ENCODE data around the gene TBL1X.

TBL1X gene

DNA sequence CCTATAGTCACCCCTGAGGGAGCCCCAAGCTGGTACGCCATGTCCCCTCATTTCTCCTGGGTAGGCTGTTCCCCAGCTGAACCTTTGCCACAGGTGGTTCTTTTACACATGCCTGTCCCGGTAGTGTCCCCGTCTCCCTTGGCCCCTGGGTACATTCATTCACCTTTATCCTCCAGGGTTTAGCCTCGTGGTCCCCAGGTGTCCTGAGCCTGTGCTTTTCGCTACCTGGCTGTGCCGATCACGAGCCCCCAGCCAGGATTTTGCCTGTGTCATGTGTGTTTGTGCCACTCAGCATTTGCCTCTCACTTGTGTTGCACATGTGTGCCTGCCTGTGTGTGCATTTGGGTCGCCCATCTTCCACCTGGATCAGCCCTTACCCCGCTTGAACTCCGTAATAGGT lies 243.2 kb downstream of the TBL1X start:
- no peak for TF ChIP-seq ZFX (IDR thresholded peaks at IDR 0.05; ENCODE audit: borderline replicate concordance)
- H3K27ac ChIP-seq, result no peak overlapping the region

- TF ChIP-seq CTCF (IDR thresholded peaks at IDR 0.05), result peak; percentile 85
- no peak for TF ChIP-seq ZFX (IDR thresholded peaks at IDR 0.05; ENCODE audit: borderline replicate concordance)
These were observed 244.2 kb downstream of the TBL1X start for GRCh38 chrX:9708923-9709553.

DNA sequence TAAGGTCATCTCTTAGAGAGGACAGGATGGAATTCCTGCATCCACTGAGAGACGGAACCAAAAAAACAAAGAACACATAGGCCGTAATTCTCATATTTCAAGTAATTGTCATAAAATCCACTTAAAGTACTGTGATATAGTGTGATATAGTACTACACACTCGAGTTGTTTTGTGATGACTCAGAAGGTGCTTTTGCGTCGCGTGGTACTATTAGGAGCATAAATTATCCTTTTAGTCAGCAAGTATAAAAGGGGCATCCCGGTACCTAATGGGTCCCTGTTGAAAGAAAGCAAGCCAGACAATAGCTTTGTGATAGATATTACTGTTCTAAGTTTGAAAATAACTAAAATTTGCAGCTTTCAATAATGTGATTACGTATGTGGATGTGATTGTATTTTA lies 245.5 kb downstream of the TBL1X start:
- TF ChIP-seq ZFX (IDR thresholded peaks at IDR 0.05; ENCODE audit: borderline replicate concordance), result no peak
- TF ChIP-seq CTCF (IDR thresholded peaks at IDR 0.05), result no peak
- H3K27ac ChIP-seq, result no peak overlapping the region

More at GRCh38 chrX:9708923-9709553, 244.2 kb downstream of the TBL1X start:
- H3K27ac ChIP-seq, result no peak overlapping the region

GRCh38 chrX:9717376-9717775 lies 252.5 kb downstream of the TBL1X start:
- H3K27ac ChIP-seq, result no peak overlapping the region
- TF ChIP-seq CTCF (IDR thresholded peaks at IDR 0.05) (no peak), ZFX (IDR thresholded peaks at IDR 0.05; ENCODE audit: borderline replicate concordance) (no peak)

DNA sequence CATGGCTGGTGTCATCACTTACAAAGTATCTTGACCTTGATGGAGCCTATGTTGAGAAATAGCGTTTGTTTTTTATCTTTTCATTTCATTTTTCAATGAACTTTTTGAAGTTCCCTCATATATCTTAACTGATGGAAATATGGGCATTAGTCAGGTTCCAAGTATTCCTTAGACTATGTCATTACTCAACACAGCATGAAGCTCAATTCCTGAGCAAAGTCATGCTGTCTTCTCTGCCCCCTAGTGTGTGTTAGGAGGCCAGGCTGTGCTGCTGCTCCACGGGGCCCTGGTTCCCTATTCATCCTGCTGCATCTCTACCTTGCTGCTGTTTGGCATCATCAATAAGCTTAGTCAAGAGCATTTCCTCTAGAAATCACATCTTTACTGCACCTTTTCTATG lies 259.9 kb downstream of the TBL1X start:
- TF ChIP-seq ZFX (IDR thresholded peaks at IDR 0.05; ENCODE audit: borderline replicate concordance), result no peak
- TF ChIP-seq CTCF (IDR thresholded peaks at IDR 0.05), result no peak
- H3K27ac ChIP-seq, result no peak overlapping the region

DNA sequence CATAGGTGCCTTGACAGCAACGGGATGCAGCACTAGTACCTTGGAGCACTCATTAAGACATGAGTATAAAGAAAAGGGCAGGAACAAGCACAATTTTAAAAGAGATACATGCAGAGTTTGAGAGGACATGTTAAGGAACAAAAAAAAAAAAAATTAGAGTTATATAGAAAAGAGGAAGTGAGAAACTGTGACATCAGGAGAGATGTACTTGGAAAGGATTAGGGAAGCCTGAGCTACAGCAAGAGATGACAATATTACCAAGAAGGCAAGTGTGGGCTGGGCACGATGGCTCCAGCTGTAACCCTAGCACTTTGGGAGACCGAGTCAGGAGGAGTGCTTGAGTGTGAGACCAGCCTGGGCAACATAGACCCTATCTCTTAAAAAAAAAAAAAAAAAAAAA lies 263.4 kb downstream of the TBL1X start:
- no peak for TF ChIP-seq CTCF (IDR thresholded peaks at IDR 0.05)
- TF ChIP-seq ZFX (IDR thresholded peaks at IDR 0.05; ENCODE audit: borderline replicate concordance), result no peak
- H3K27ac ChIP-seq, result no peak overlapping the region

DNA sequence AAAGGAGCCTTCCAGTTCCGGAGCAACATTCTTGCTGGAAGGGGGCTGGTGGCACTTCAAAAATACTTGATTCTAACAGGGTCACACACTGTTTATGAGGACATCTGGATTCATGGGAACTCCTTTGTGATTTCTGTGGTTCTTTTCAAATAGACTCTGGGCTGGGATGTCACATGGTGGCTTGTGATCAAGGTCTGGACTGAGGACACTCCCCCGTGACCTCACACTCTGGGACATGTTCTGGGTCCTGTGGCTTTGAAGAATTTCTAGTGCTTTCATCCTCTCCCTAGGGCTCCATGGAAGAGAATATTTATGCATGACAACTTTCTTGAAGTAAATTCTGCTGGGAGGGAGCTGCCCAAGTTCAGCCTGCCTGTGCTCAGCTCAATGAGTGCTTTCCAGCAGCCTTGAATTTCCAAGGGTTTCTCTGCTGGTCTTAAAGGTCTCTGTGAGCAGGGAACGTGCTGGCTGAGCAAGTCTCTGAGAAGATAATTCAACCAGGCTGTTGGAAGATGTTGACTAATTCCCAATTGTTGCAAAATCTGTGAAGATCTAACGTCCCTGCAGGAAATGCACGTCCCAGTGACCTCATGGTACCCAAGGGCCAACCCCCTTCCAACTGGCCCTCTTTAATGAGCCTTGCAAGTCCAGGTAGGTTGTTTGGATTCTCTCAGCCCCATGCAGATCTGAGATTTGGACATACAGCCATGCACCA lies 264.5 kb downstream of the TBL1X start:
- no peak overlapping the region for H3K27ac ChIP-seq
- TF ChIP-seq ZFX (IDR thresholded peaks at IDR 0.05; ENCODE audit: borderline replicate concordance) (no peak), CTCF (IDR thresholded peaks at IDR 0.05) (no peak)
